ENCODE results near the gene HOPX.
"Not testable (repeated sequence)": the region's sequence is repeated elsewhere in the genome, so short reads cannot be mapped to it uniquely, and the experiment has no call there.

HOPX gene

GRCh38 chr4:56630876-56631666 is 50.0 kb downstream of the HOPX start:
- no peak for FAIRE-seq
- no peak for DNase-seq (ENCODE audit: insufficient read length, low spot score)

- FAIRE-seq: no peak
- no peak for DNase-seq (ENCODE audit: insufficient read length, low spot score)
Observed at GRCh38 chr4:56628592-56628991, 52.5 kb downstream of the HOPX start.

- no peak for DNase-seq (ENCODE audit: insufficient read length, low spot score)
Observed at GRCh38 chr4:56627985-56628384, 53.1 kb downstream of the HOPX start.

GRCh38 chr4:56627375-56627774 is 53.7 kb downstream of the HOPX start:
- DNase-seq (ENCODE audit: insufficient read length, low spot score): no peak
- no peak for FAIRE-seq

More at GRCh38 chr4:56627985-56628384, 53.1 kb downstream of the HOPX start:
- FAIRE-seq: no peak

GRCh38 chr4:56626963-56627362 is 54.1 kb downstream of the HOPX start:
- FAIRE-seq: no peak
- DNase-seq (ENCODE audit: insufficient read length, low spot score): no peak

GRCh38 chr4:56626420-56626819 is 54.7 kb downstream of the HOPX start:
- DNase-seq (ENCODE audit: insufficient read length, low spot score): no peak
- FAIRE-seq: no peak

- FAIRE-seq: no peak
- no peak for DNase-seq (ENCODE audit: insufficient read length, low spot score)
Observed at GRCh38 chr4:56622176-56622575, 58.9 kb downstream of the HOPX start.

- FAIRE-seq: no peak
Observed at GRCh38 chr4:56619816-56620215, 61.3 kb downstream of the HOPX start.

GRCh38 chr4:56619160-56619559 is 61.9 kb downstream of the HOPX start:
- FAIRE-seq (no peak), DNase-seq (ENCODE audit: insufficient read length, low spot score) (no peak)

More at GRCh38 chr4:56619816-56620215, 61.3 kb downstream of the HOPX start:
- no peak for DNase-seq (ENCODE audit: insufficient read length, low spot score)

GRCh38 chr4:56618734-56619133 is 62.4 kb downstream of the HOPX start:
- FAIRE-seq: no peak
- no peak for DNase-seq (ENCODE audit: insufficient read length, low spot score)

- no peak for FAIRE-seq
- DNase-seq (ENCODE audit: insufficient read length, low spot score): no peak
Observed at GRCh38 chr4:56613101-56613862, 67.8 kb downstream of the HOPX start.

GRCh38 chr4:56612282-56612681 is 68.8 kb downstream of the HOPX start:
- FAIRE-seq (no peak), DNase-seq (ENCODE audit: insufficient read length, low spot score) (no peak)

GRCh38 chr4:56611501-56611900 is 69.6 kb downstream of the HOPX start:
- FAIRE-seq: no peak
- no peak for DNase-seq (ENCODE audit: insufficient read length, low spot score)

GRCh38 chr4:56610170-56610569 is 70.9 kb downstream of the HOPX start:
- not testable (repeated sequence) for FAIRE-seq; DNase-seq (ENCODE audit: insufficient read length, low spot score)

- no peak for DNase-seq (ENCODE audit: insufficient read length, low spot score)
- no peak for FAIRE-seq
Observed at GRCh38 chr4:56607926-56608325, 73.2 kb downstream of the HOPX start.

GRCh38 chr4:56606385-56606784 is 74.7 kb downstream of the HOPX start:
- FAIRE-seq (no peak), DNase-seq (ENCODE audit: insufficient read length, low spot score) (no peak)

GRCh38 chr4:56605464-56605863 is 75.6 kb downstream of the HOPX start:
- DNase-seq (ENCODE audit: insufficient read length, low spot score); FAIRE-seq: not testable (repeated sequence)

- FAIRE-seq (no peak), DNase-seq (ENCODE audit: insufficient read length, low spot score) (no peak)
Observed at GRCh38 chr4:56603297-56603696, 77.8 kb downstream of the HOPX start.
